Prostate gland (tissue), 2 donors: Measurements from ENCODE around the gene EME2. TPM values are rescaled to one million over a fixed set of nuclear protein-coding genes. Genes with fewer than 3 reads are reported as not detected.

Experiments
- DNase-seq: peaks from one replicate; pipeline ENCODE4 v3.0.0-alpha.2; 2019; ENCODE audit warnings: low spot score
- H3K27ac ChIP-seq, 2 donors: fragments of 200-600 bp; sonication (generic); 2 replicates each; pipeline ENCODE4 v1.5.1; 2017 to 2019
- H3K27me3 ChIP-seq: fragments of 200-600 bp; sonication (generic); replicated peaks from 2 replicates; pipeline ENCODE4 v1.5.1; 2019; ENCODE audit not compliant: insufficient read depth
- H3K36me3 ChIP-seq, 2 donors: fragments of 200-600 bp; sonication (generic); 1 replicate in 1 of 2; 2 replicates in 1 of 2; pipeline versions ENCODE4 v1.5.1 to v1.8.1; 2017 to 2019
- H3K4me1 ChIP-seq: fragments of 200-600 bp; sonication (generic); replicated peaks from 2 replicates; pipeline ENCODE4 v1.5.1; 2019
- H3K4me3 ChIP-seq, 2 donors: fragments of 200-600 bp; sonication (generic); 2 replicates each; pipeline ENCODE4 v1.5.1; 2017 to 2019
- H3K9me3 ChIP-seq: fragments of 200-600 bp; sonication (generic); 2 replicates; pipeline ENCODE4 v1.5.1; 2017
- CTCF ChIP-seq, 4 experiments: fragments of 200-600 bp in 2 of 4; fragments of 450-650 bp in 2 of 4; sonication (generic) in 2 of 4; IDR thresholded peaks; 1 replicate in 3 of 4; 2 replicates in 1 of 4; pipeline ENCODE4 v1.5.1; 2016 to 2019; ENCODE audit warnings: antibody characterized with exemption in 4 of 4, mild to moderate bottlenecking in 2 of 4, moderate library complexity in 2 of 4
- POLR2A ChIP-seq: fragments of 450-650 bp; IDR thresholded peaks from one replicate; pipeline ENCODE4 v1.6.1; 2016; ENCODE audit warnings: antibody characterized with exemption, mild to moderate bottlenecking
- POLR2AphosphoS5 ChIP-seq: sonication (generic); formaldehyde crosslinking; IDR thresholded peaks from one replicate; pipeline ENCODE4 v1.6.1; 2017; ENCODE audit warnings: antibody characterized with exemption
- WGBS: methylation state at CpG from one replicate; pipeline ENCODE4 v1.1.5; 2018; 5-methylcytosine and 5-hydroxymethylcytosine counted together
- intact Hi-C: fragments of 100-400 bp; cut with DNase I; formaldehyde crosslinking; loops from one replicate; pipeline ENCODE4 v1.14.2; 2022
- total RNA-seq, 2 donors: library from RNA; depleted of rRNA; stranded (reverse); fragments of >200 nt; gene quantifications; one replicate each; pipeline ENCODE4 v1.1.0, GENCODE V29; 2016

EME2 gene
- total RNA-seq, 2 donors from 2014 or later, result 18.3 to 53.9 TPM

GRCh38 chr16:1749152-1750117 is 23.2 kb upstream of the EME2 start:
- TF ChIP-seq POLR2AphosphoS5 (no peak), POLR2A (no peak), CTCF (IDR thresholded peaks at IDR 0.05) (no peak)
- Histone ChIP-seq H3K27ac (no peak overlapping the region), H3K9me3 (no peaks in the 10 kb centered on the region), H3K27me3 (no peaks in the 10 kb centered on the region), H3K4me1 (no peaks in the 10 kb centered on the region), H3K36me3 (peaks cover 7 to 10% of the 10 kb centered on the region in 2 donors), H3K4me3 (no peak overlapping the region)
- DNase-seq, result no peak
- 90% methylated on average over 29 of the region's 29 CpGs for WGBS
- intact Hi-C loops, result no loop called here

GRCh38 chr16:1751946-1752345 is 20.7 kb upstream of the EME2 start:
- TF ChIP-seq POLR2AphosphoS5, result no peak
- TF ChIP-seq POLR2A, result no peak
- no peak for TF ChIP-seq CTCF (IDR thresholded peaks at IDR 0.05)
- Histone ChIP-seq H3K27me3 (no peaks in the 10 kb centered on the region), H3K4me3 (no peak overlapping the region), H3K27ac (no peak overlapping the region), H3K4me1 (no peaks in the 10 kb centered on the region), H3K9me3 (no peaks in the 10 kb centered on the region), H3K36me3 (peaks cover 10 to 12% of the 10 kb centered on the region in 2 donors)
- DNase-seq, result no peak
- WGBS, result 96% methylated on average over 16 of the region's 16 CpGs
- intact Hi-C loops, result no loop called here

- intact Hi-C loops, result no loop called here
Measured at GRCh38 chr16:1752853-1753252, 19.8 kb upstream of the EME2 start.

GRCh38 chr16:1754204-1754603 is 18.4 kb upstream of the EME2 start:
- Histone ChIP-seq H3K36me3 (peaks cover 4 to 5% of the 10 kb centered on the region in 2 donors), H3K9me3 (no peaks in the 10 kb centered on the region), H3K27ac (no peak overlapping the region), H3K4me1 (no peaks in the 10 kb centered on the region), H3K4me3 (no peak overlapping the region), H3K27me3 (no peaks in the 10 kb centered on the region)
- DNase-seq, result no peak
- 95% methylated on average over 12 of the region's 12 CpGs for WGBS
- no peak for TF ChIP-seq CTCF (IDR thresholded peaks at IDR 0.05)
- no peak for TF ChIP-seq POLR2A
- TF ChIP-seq POLR2AphosphoS5, result no peak
- intact Hi-C loops, result no loop called here

More at GRCh38 chr16:1752853-1753252, 19.8 kb upstream of the EME2 start:
- 95% methylated on average over 14 of the region's 14 CpGs for WGBS
- no peak for DNase-seq
- H3K27ac ChIP-seq, result no peak overlapping the region
- H3K4me1 ChIP-seq, result no peaks in the 10 kb centered on the region
- no peaks in the 10 kb centered on the region for H3K27me3 ChIP-seq
- no peaks in the 10 kb centered on the region for H3K9me3 ChIP-seq
- peaks cover 7 to 10% of the 10 kb centered on the region in 2 donors for H3K36me3 ChIP-seq
- no peak overlapping the region for H3K4me3 ChIP-seq
- TF ChIP-seq POLR2A (no peak), POLR2AphosphoS5 (no peak), CTCF (IDR thresholded peaks at IDR 0.05) (no peak)
